ENCODE results near the gene STK32A.

STK32A gene

GRCh38 chr5:147390654-147391225, 155.9 kb downstream of the STK32A start:
- no peak overlapping the region for H3K4me3 ChIP-seq (ENCODE audit: insufficient read length, low read depth)
- no peak overlapping the region for H3K9ac ChIP-seq (ENCODE audit: insufficient read length, low read depth)
- no peak for DNase-seq (ENCODE audit: low read depth, low spot score)
- TF ChIP-seq SUZ12 (IDR thresholded peaks at IDR 0.05; ENCODE audit: extremely low read depth, insufficient read depth, insufficient read length) (no peak), ZNF274 (IDR thresholded peaks at IDR 0.05; ENCODE audit: low read depth, low read length) (no peak), YY1 (IDR thresholded peaks at IDR 0.05; ENCODE audit: insufficient read depth, insufficient read length) (no peak)
- H3K27me3 ChIP-seq (ENCODE audit: insufficient read depth, insufficient read length) = no peaks in the 10 kb centered on the region
- peaks cover 6% of the 10 kb centered on the region for H3K4me1 ChIP-seq (ENCODE audit: insufficient read depth, insufficient read length)
- no peaks in the 10 kb centered on the region for H3K9me3 ChIP-seq (ENCODE audit: insufficient read depth, low read length)
- peaks cover 45% of the 10 kb centered on the region for H3K36me3 ChIP-seq (ENCODE audit: insufficient read depth, insufficient read length, low read length)

GRCh38 chr5:147391781-147392180, 157.0 kb downstream of the STK32A start:
- DNase-seq (ENCODE audit: low read depth, low spot score) = no peak
- H3K4me1 ChIP-seq (ENCODE audit: insufficient read depth, insufficient read length) = peaks cover 6% of the 10 kb centered on the region
- H3K36me3 ChIP-seq (ENCODE audit: insufficient read depth, insufficient read length, low read length) = peaks cover 55% of the 10 kb centered on the region

GRCh38 chr5:147393874-147394672, 159.2 kb downstream of the STK32A start:
- H3K36me3 ChIP-seq (ENCODE audit: insufficient read depth, insufficient read length, low read length) = peaks cover 72% of the 10 kb centered on the region
- DNase-seq (ENCODE audit: low read depth, low spot score) = no peak
- TF ChIP-seq YY1 (IDR thresholded peaks at IDR 0.05; ENCODE audit: insufficient read depth, insufficient read length) (no peak), ZNF274 (IDR thresholded peaks at IDR 0.05; ENCODE audit: low read depth, low read length) (no peak), SUZ12 (IDR thresholded peaks at IDR 0.05; ENCODE audit: extremely low read depth, insufficient read depth, insufficient read length) (no peak)

More at GRCh38 chr5:147391781-147392180, 157.0 kb downstream of the STK32A start:
- H3K9me3 ChIP-seq (ENCODE audit: insufficient read depth, low read length) = no peaks in the 10 kb centered on the region
- no peak overlapping the region for H3K9ac ChIP-seq (ENCODE audit: insufficient read length, low read depth)
- no peaks in the 10 kb centered on the region for H3K27me3 ChIP-seq (ENCODE audit: insufficient read depth, insufficient read length)
- no peak for TF ChIP-seq ZNF274 (IDR thresholded peaks at IDR 0.05; ENCODE audit: low read depth, low read length)
- no peak for TF ChIP-seq YY1 (IDR thresholded peaks at IDR 0.05; ENCODE audit: insufficient read depth, insufficient read length)
- TF ChIP-seq SUZ12 (IDR thresholded peaks at IDR 0.05; ENCODE audit: extremely low read depth, insufficient read depth, insufficient read length) = no peak
- no peak overlapping the region for H3K4me3 ChIP-seq (ENCODE audit: insufficient read length, low read depth)

GRCh38 chr5:147396070-147396823, 161.4 kb downstream of the STK32A start:
- no peaks in the 10 kb centered on the region for H3K27me3 ChIP-seq (ENCODE audit: insufficient read depth, insufficient read length)
- peaks cover 83% of the 10 kb centered on the region for H3K36me3 ChIP-seq (ENCODE audit: insufficient read depth, insufficient read length, low read length)
- H3K4me1 ChIP-seq (ENCODE audit: insufficient read depth, insufficient read length) = no peaks in the 10 kb centered on the region
- TF ChIP-seq SUZ12 (IDR thresholded peaks at IDR 0.05; ENCODE audit: extremely low read depth, insufficient read depth, insufficient read length) (no peak), YY1 (IDR thresholded peaks at IDR 0.05; ENCODE audit: insufficient read depth, insufficient read length) (no peak), ZNF274 (IDR thresholded peaks at IDR 0.05; ENCODE audit: low read depth, low read length) (no peak)
- no peak for DNase-seq (ENCODE audit: low read depth, low spot score)
- no peaks in the 10 kb centered on the region for H3K9me3 ChIP-seq (ENCODE audit: insufficient read depth, low read length)
- H3K9ac ChIP-seq (ENCODE audit: insufficient read length, low read depth) = no peak overlapping the region
- no peak overlapping the region for H3K4me3 ChIP-seq (ENCODE audit: insufficient read length, low read depth)

More at GRCh38 chr5:147393874-147394672, 159.2 kb downstream of the STK32A start:
- Histone ChIP-seq H3K9me3 (ENCODE audit: insufficient read depth, low read length) (no peaks in the 10 kb centered on the region), H3K4me3 (ENCODE audit: insufficient read length, low read depth) (no peak overlapping the region), H3K9ac (ENCODE audit: insufficient read length, low read depth) (no peak overlapping the region), H3K4me1 (ENCODE audit: insufficient read depth, insufficient read length) (peaks cover 3% of the 10 kb centered on the region), H3K27me3 (ENCODE audit: insufficient read depth, insufficient read length) (no peaks in the 10 kb centered on the region)

- H3K36me3 ChIP-seq (ENCODE audit: insufficient read depth, insufficient read length, low read length) = peaks cover 74% of the 10 kb centered on the region
- H3K27me3 ChIP-seq (ENCODE audit: insufficient read depth, insufficient read length) = no peaks in the 10 kb centered on the region
- no peaks in the 10 kb centered on the region for H3K4me1 ChIP-seq (ENCODE audit: insufficient read depth, insufficient read length)
- DNase-seq (ENCODE audit: low read depth, low spot score) = no peak
- no peaks in the 10 kb centered on the region for H3K9me3 ChIP-seq (ENCODE audit: insufficient read depth, low read length)
- H3K4me3 ChIP-seq (ENCODE audit: insufficient read length, low read depth) = no peak overlapping the region
- TF ChIP-seq SUZ12 (IDR thresholded peaks at IDR 0.05; ENCODE audit: extremely low read depth, insufficient read depth, insufficient read length) = no peak
- TF ChIP-seq YY1 (IDR thresholded peaks at IDR 0.05; ENCODE audit: insufficient read depth, insufficient read length) = no peak
- no peak for TF ChIP-seq ZNF274 (IDR thresholded peaks at IDR 0.05; ENCODE audit: low read depth, low read length)
- no peak overlapping the region for H3K9ac ChIP-seq (ENCODE audit: insufficient read length, low read depth)
These were observed 162.8 kb downstream of the STK32A start for GRCh38 chr5:147397616-147398015.

GRCh38 chr5:147398860-147399259, 164.0 kb downstream of the STK32A start:
- no peak overlapping the region for H3K9ac ChIP-seq (ENCODE audit: insufficient read length, low read depth)
- no peak for TF ChIP-seq SUZ12 (IDR thresholded peaks at IDR 0.05; ENCODE audit: extremely low read depth, insufficient read depth, insufficient read length)
- no peak for TF ChIP-seq YY1 (IDR thresholded peaks at IDR 0.05; ENCODE audit: insufficient read depth, insufficient read length)
- TF ChIP-seq ZNF274 (IDR thresholded peaks at IDR 0.05; ENCODE audit: low read depth, low read length) = no peak
- H3K4me1 ChIP-seq (ENCODE audit: insufficient read depth, insufficient read length) = no peaks in the 10 kb centered on the region
- no peak overlapping the region for H3K4me3 ChIP-seq (ENCODE audit: insufficient read length, low read depth)
- H3K9me3 ChIP-seq (ENCODE audit: insufficient read depth, low read length) = no peaks in the 10 kb centered on the region
- no peaks in the 10 kb centered on the region for H3K27me3 ChIP-seq (ENCODE audit: insufficient read depth, insufficient read length)
- no peak for DNase-seq (ENCODE audit: low read depth, low spot score)
- peaks cover 63% of the 10 kb centered on the region for H3K36me3 ChIP-seq (ENCODE audit: insufficient read depth, insufficient read length, low read length)
